ENCODE results near the gene NDST3. TPM values are rescaled to one million over a fixed set of nuclear protein-coding genes. Genes with fewer than 3 reads are reported as not detected.

The NDST3 gene
- total and polyA plus RNA-seq, 8 donors, result 0.02 TPM; not detected in 7

DNA sequence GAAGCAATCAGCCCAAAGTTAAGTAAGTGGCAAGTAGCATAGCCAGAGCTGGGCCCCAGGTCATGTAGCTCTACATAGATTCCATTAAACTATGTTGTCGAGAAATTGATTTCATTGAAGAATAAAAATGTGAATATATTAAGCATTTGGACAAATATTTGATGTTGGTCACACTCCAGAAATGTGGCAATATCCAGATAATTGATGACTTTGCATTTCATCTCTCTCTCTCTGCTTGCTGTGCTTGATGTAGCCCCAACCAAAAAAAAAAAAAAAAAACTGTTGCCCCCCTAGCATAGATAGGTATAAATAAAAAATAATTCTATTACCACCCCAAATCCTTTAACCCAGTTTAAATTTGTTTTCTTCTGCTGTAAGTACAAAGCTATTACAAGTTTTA, 7.5 kb upstream of the NDST3 start:
- TF ChIP-seq, protein P1, sequence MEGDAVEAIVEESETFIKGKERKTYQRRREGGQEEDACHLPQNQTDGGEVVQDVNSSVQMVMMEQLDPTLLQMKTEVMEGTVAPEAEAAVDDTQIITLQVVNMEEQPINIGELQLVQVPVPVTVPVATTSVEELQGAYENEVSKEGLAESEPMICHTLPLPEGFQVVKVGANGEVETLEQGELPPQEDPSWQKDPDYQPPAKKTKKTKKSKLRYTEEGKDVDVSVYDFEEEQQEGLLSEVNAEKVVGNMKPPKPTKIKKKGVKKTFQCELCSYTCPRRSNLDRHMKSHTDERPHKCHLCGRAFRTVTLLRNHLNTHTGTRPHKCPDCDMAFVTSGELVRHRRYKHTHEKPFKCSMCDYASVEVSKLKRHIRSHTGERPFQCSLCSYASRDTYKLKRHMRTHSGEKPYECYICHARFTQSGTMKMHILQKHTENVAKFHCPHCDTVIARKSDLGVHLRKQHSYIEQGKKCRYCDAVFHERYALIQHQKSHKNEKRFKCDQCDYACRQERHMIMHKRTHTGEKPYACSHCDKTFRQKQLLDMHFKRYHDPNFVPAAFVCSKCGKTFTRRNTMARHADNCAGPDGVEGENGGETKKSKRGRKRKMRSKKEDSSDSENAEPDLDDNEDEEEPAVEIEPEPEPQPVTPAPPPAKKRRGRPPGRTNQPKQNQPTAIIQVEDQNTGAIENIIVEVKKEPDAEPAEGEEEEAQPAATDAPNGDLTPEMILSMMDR (IDR thresholded peaks at IDR 0.05), result no peak
- Histone ChIP-seq H3K4me3 (no peak overlapping the region), H3K36me3 (no peaks in the 10 kb centered on the region), H3K9me3 (no peaks in the 10 kb centered on the region), H3K27ac (no peak overlapping the region), H3K27me3 (no peaks in the 10 kb centered on the region), H3K4me1 (no peaks in the 10 kb centered on the region)
- DNase-seq, result no peak
- FAIRE-seq, result no peak
- intact Hi-C loops (cut with DNase I), result no loop called here
- ATAC-seq, result no peak
- 29 to 40% methylated on average over 1 of the region's 1 CpG for WGBS, 2 donors

DNA sequence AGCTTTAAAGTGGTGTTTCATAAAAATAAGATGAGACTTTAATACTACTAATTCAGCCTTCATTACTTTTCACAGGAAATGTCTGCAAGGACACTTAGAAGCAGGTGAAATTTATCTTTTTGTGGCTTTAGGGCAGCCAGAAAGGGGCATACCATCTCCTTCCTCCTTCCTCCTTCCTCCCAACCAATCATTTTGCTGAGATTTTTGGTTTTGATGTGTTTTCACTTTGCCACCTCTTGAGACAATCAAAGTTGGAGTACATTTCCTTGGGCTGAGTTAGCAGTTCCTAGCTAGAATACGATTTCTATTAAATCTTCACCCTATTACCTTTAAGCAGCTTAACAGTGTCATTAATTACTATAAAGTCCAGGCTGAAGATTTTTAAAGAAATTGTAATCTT, 5.1 kb upstream of the NDST3 start:
- DNase-seq, result no peak
- no peak for ATAC-seq
- TF ChIP-seq, protein P1 (IDR thresholded peaks at IDR 0.05), result no peak
- 57 to 79% methylated on average over 1 of the region's 1 CpG for WGBS, 2 donors
- no peaks in the 10 kb centered on the region for H3K9me3 ChIP-seq
- no peak for FAIRE-seq
- intact Hi-C loops (cut with DNase I), result no loop called here
- no peak overlapping the region for H3K4me3 ChIP-seq
- no peaks in the 10 kb centered on the region for H3K27me3 ChIP-seq
- H3K4me1 ChIP-seq, result peaks cover 0 to 4% (median 0%) of the 10 kb centered on the region in 3 donors
- no peaks in the 10 kb centered on the region for H3K36me3 ChIP-seq
- no peak overlapping the region for H3K27ac ChIP-seq

DNA sequence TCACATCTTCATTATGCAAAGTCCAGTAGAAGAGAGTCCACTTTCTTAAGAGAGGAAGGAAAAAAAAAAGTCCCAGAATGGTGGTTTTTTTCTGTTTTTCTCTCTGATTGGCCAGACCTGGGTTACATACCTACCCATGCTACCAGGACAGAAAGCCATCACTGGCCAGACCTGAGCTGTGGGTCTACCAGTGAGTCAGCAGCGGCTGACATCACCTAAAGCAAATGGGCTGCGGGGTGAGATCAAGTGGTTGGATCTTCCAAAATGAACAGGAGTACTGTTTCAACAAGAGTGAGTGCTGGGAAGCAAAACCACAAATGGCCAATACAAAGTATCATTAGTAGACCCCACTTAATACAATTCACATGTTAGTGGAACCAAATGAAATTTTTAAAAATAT, 1.6 kb upstream of the NDST3 start:
- FAIRE-seq (no peak), DNase-seq (no peak), ATAC-seq (no peak)
- H3K9me3 ChIP-seq, result no peaks in the 10 kb centered on the region
- peak overlapping the region in 1 of 4 donors; percentile 39 for H3K4me3 ChIP-seq
- no peak overlapping the region for H3K27ac ChIP-seq
- intact Hi-C loops (cut with DNase I), result no loop called here
- TF ChIP-seq, protein P1 (IDR thresholded peaks at IDR 0.05), result no peak
- peaks cover 0 to 4% (median 0%) of the 10 kb centered on the region in 3 donors for H3K4me1 ChIP-seq
- no peaks in the 10 kb centered on the region for H3K36me3 ChIP-seq
- 53 to 69% methylated on average over 2 of the region's 2 CpGs for WGBS, 2 donors
- peaks cover 0 to 11% (median 5%) of the 10 kb centered on the region in 4 donors for H3K27me3 ChIP-seq

DNA sequence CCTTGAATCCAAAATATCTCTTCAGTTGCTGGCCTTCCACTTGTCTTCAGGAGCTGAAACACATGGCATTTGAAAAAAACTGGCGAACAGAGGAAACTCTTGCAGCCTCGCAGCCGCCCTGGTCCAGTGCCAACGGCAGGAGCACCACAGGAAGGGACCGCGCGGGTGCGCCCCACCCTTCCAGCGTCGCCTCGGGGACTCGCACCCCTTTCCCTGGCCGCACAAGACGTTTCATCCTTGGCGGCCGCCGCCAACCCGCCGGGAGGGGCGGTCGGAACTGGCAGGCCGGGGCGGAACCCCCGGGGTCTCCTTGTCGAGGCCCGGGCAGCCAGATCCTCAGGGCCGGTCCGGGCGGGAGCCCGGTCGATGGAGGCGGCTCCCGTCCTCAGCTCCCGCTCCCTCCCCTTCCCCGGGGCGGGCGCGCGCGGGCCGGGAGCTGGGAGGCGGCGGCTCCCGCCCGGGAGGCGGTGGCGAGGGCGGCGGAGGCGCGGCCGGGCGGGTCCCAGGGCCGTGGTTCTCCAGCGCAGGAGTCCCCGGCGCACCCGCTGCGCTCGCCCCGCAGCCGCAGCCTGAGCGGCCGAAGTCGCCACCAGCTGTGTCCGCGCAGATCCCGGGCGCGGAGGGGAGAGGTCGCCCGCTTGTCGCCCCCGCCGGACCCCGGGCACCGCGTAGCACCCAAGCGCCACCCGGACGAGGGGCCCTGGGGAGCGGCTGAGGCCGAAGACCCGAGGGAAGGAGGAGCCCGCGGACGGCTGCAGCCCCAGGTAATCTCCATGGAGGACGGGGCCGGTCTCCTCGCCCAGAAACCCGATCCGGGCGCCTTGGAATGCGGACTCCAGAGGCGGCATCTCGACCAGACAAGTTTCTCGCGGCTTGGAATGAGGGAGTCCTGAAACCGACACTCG, 886 bp upstream of the NDST3 start:
- H3K27me3 ChIP-seq, result peaks cover 0 to 11% (median 5%) of the 10 kb centered on the region in 4 donors
- no peaks in the 10 kb centered on the region for H3K36me3 ChIP-seq
- intact Hi-C loops (cut with DNase I), result no loop called here
- DNase-seq (peak; percentile 21 to 81 (median 46)), FAIRE-seq (no peak), ATAC-seq (peak; percentile 85 to 90 (median 88))
- TF ChIP-seq, protein P1 (IDR thresholded peaks at IDR 0.05), result no peak
- no peak overlapping the region for H3K27ac ChIP-seq
- peak overlapping the region; percentile 5 to 48 (median 25) for H3K4me3 ChIP-seq
- WGBS, 2 donors, result 1% methylated on average over 76 to 100 of the region's 100 CpGs
- no peaks in the 10 kb centered on the region for H3K9me3 ChIP-seq
- peaks cover 0 to 4% (median 0%) of the 10 kb centered on the region in 3 donors for H3K4me1 ChIP-seq

- Histone ChIP-seq H3K4me1 (peaks cover 0 to 4% (median 0%) of the 10 kb centered on the region in 3 donors), H3K9me3 (no peaks in the 10 kb centered on the region), H3K27me3 (peaks cover 0 to 11% (median 5%) of the 10 kb centered on the region in 4 donors), H3K4me3 (no peak overlapping the region), H3K36me3 (no peaks in the 10 kb centered on the region), H3K27ac (no peak overlapping the region)
- DNase-seq (no peak), FAIRE-seq (no peak), ATAC-seq (no peak)
- 62 to 69% methylated on average over 1 of the region's 1 CpG for WGBS, 2 donors
- intact Hi-C loops (cut with DNase I), result no loop called here
- TF ChIP-seq, protein P1 (IDR thresholded peaks at IDR 0.05), result no peak
Measured at GRCh38 chr4:118035309-118035708, 1.0 kb downstream of the NDST3 start.
